Mesenchymal stem cell (in vitro differentiated cells and primary cell): ENCODE results near the gene TDRD9.

Source experiments
- DNase-seq: peaks from one replicate; pipeline ENCODE4 v3.0.0-alpha.2; 2013
- H2AFZ ChIP-seq: one replicate; pipeline ENCODE4 v1.6.1; 2013; ENCODE audit warnings: low read depth, mild to moderate bottlenecking, control low read depth, inconsistent platforms, low read length, moderate library complexity
- H2AK5ac ChIP-seq: 2 replicates; pipeline ENCODE4 v1.6.1; 2013; ENCODE audit warnings: low read length, moderate library complexity, mild to moderate bottlenecking, inconsistent platforms; ENCODE audit not compliant: severe bottlenecking
- H2BK120ac ChIP-seq: one replicate; pipeline ENCODE4 v1.6.1; 2013; ENCODE audit warnings: low read depth, mild to moderate bottlenecking, inconsistent platforms, low read length, moderate library complexity
- H2BK12ac ChIP-seq, 2 experiments: one replicate each; pipeline ENCODE4 v1.6.1; 2013; ENCODE audit warnings: inconsistent platforms in 2 of 2, low read length in 2 of 2, mild to moderate bottlenecking in 2 of 2, moderate library complexity in 2 of 2, control low read depth in 1 of 2
- H2BK15ac ChIP-seq: one replicate; pipeline ENCODE4 v1.6.1; 2013; ENCODE audit warnings: mild to moderate bottlenecking, low read depth, inconsistent platforms; ENCODE audit not compliant: poor library complexity, severe bottlenecking
- H2BK5ac ChIP-seq: 2 replicates; pipeline ENCODE4 v1.6.1; 2013; ENCODE audit warnings: low read depth, mild to moderate bottlenecking, low read length, control low read depth, inconsistent platforms; ENCODE audit not compliant: poor library complexity, severe bottlenecking
- H3K14ac ChIP-seq, 2 experiments: one replicate each; pipeline ENCODE4 v1.6.1; 2013; ENCODE audit warnings: inconsistent platforms in 2 of 2, low read length in 2 of 2, control low read depth in 1 of 2, mild to moderate bottlenecking in 1 of 2, moderate library complexity in 1 of 2
- H3K18ac ChIP-seq, 2 experiments: one replicate each; pipeline ENCODE4 v1.6.1; 2013; ENCODE audit warnings: inconsistent platforms in 2 of 2, low read length in 2 of 2, control low read depth in 1 of 2, low read depth in 1 of 2, mild to moderate bottlenecking in 1 of 2
- H3K23ac ChIP-seq, 2 experiments: one replicate each; pipeline ENCODE4 v1.6.1; 2013; ENCODE audit warnings: inconsistent platforms in 2 of 2, low read length in 2 of 2, mild to moderate bottlenecking in 2 of 2, moderate library complexity in 2 of 2, control low read depth in 1 of 2
- H3K27ac ChIP-seq: 2 replicates; pipeline ENCODE4 v1.5.1; 2013; ENCODE audit warnings: mild to moderate bottlenecking, moderate library complexity, low read length, control low read depth, inconsistent platforms; ENCODE audit not compliant: poor library complexity, severe bottlenecking
- H3K27me3 ChIP-seq, 2 experiments: 2 replicates each; pipeline versions ENCODE4 v1.6.1 to v1.7.0; 2013; ENCODE audit warnings: low read length in 2 of 2, mild to moderate bottlenecking in 2 of 2, moderate library complexity in 2 of 2, control low read depth in 1 of 2, inconsistent platforms in 1 of 2; ENCODE audit not compliant: control insufficient read depth in 1 of 2, insufficient read depth in 1 of 2
- H3K36me3 ChIP-seq, 2 experiments: 2 replicates each; pipeline versions ENCODE4 v1.6.1 to v1.7.0; 2013; ENCODE audit warnings: low read length in 2 of 2, control low read depth in 1 of 2, inconsistent platforms in 1 of 2, low read depth in 1 of 2, mild to moderate bottlenecking in 1 of 2; ENCODE audit not compliant: insufficient read depth in 2 of 2, control insufficient read depth in 1 of 2
- H3K4ac ChIP-seq, 2 experiments: one replicate each; pipeline ENCODE4 v1.6.1; 2013; ENCODE audit warnings: inconsistent platforms in 2 of 2, low read length in 2 of 2, mild to moderate bottlenecking in 2 of 2, moderate library complexity in 2 of 2, control low read depth in 1 of 2, low read depth in 1 of 2
- H3K4me1 ChIP-seq: 2 replicates; pipeline ENCODE4 v1.6.1; 2013; ENCODE audit warnings: low read depth, low read length, control low read depth; ENCODE audit not compliant: control insufficient read depth, insufficient read depth
- H3K4me2 ChIP-seq: 2 replicates; pipeline ENCODE4 v1.6.1; 2013; ENCODE audit warnings: low read length, mild to moderate bottlenecking, inconsistent platforms; ENCODE audit not compliant: poor library complexity, severe bottlenecking
- H3K4me3 ChIP-seq, 2 experiments: 2 replicates each; pipeline versions ENCODE4 v1.5.1 to v1.7.0; 2013; ENCODE audit warnings: low read length in 2 of 2, mild to moderate bottlenecking in 2 of 2, control low read depth in 1 of 2, low read depth in 1 of 2; ENCODE audit not compliant: insufficient read depth in 1 of 2
- H3K79me1 ChIP-seq: replicated peaks from 2 replicates; pipeline ENCODE4 v1.6.1; 2013; ENCODE audit warnings: mild to moderate bottlenecking, control low read depth, low read length, inconsistent platforms; ENCODE audit not compliant: poor library complexity, severe bottlenecking
- H3K9ac ChIP-seq: 2 replicates; pipeline ENCODE4 v1.7.0; 2013; ENCODE audit warnings: mild to moderate bottlenecking, low read length, moderate library complexity
- H3K9me3 ChIP-seq: 2 replicates; pipeline ENCODE4 v1.7.0; 2013; ENCODE audit warnings: mild to moderate bottlenecking, low read length; ENCODE audit not compliant: control insufficient read depth
- H4K8ac ChIP-seq: one replicate; pipeline ENCODE4 v1.6.1; 2013; ENCODE audit warnings: inconsistent platforms, mild to moderate bottlenecking, low read length, moderate library complexity
- H4K91ac ChIP-seq: one replicate; pipeline ENCODE4 v1.6.1; 2013; ENCODE audit warnings: mild to moderate bottlenecking, low read length, inconsistent platforms
- WGBS: methylation state at CpG from one replicate; pipeline ENCODE4 v1.1.7; 2013; ENCODE audit warnings: mixed read lengths; 5-methylcytosine and 5-hydroxymethylcytosine counted together

Gene TDRD9

GRCh38 chr14:104091061-104091926 is 163.0 kb downstream of the TDRD9 start:
- H2AFZ ChIP-seq: no peak overlapping the region
- no peak overlapping the region for H2AK5ac ChIP-seq
- peaks cover 2% of the 10 kb centered on the region for H3K4me1 ChIP-seq
- H3K27me3 ChIP-seq: peaks cover 8 to 44% of the 10 kb centered on the region in 2 experiments
- 75% methylated on average over 26 of the region's 26 CpGs for WGBS
- no peak overlapping the region for H3K14ac ChIP-seq
- H3K9me3 ChIP-seq: no peaks in the 10 kb centered on the region
- H2BK12ac ChIP-seq: no peak overlapping the region
- H2BK15ac ChIP-seq: no peak overlapping the region
- no peak overlapping the region for H4K8ac ChIP-seq
- no peak overlapping the region for H3K4me2 ChIP-seq
- H3K36me3 ChIP-seq: no peaks in the 10 kb centered on the region
- H3K79me1 ChIP-seq: no peaks in the 10 kb centered on the region
- no peak overlapping the region for H2BK5ac ChIP-seq
- no peak overlapping the region for H3K23ac ChIP-seq
- no peak for DNase-seq
- no peak overlapping the region for H3K4ac ChIP-seq
- H3K9ac ChIP-seq: no peak overlapping the region
- H2BK120ac ChIP-seq: no peak overlapping the region
- H3K18ac ChIP-seq: no peak overlapping the region
- no peak overlapping the region for H3K27ac ChIP-seq
- H3K4me3 ChIP-seq: no peak overlapping the region
- H4K91ac ChIP-seq: no peak overlapping the region

GRCh38 chr14:104091927-104092771 is 163.9 kb downstream of the TDRD9 start:
- H3K9me3 ChIP-seq: no peaks in the 10 kb centered on the region
- H3K4me1 ChIP-seq: peaks cover 2% of the 10 kb centered on the region
- no peak overlapping the region for H3K23ac ChIP-seq
- H3K4me2 ChIP-seq: no peak overlapping the region
- H4K91ac ChIP-seq: no peak overlapping the region
- no peak overlapping the region for H2BK12ac ChIP-seq
- H2AFZ ChIP-seq: no peak overlapping the region
- no peak overlapping the region for H2BK15ac ChIP-seq
- 88% methylated on average over 23 of the region's 23 CpGs for WGBS
- peaks cover 7 to 41% of the 10 kb centered on the region in 2 experiments for H3K27me3 ChIP-seq
- H3K4me3 ChIP-seq: no peak overlapping the region
- H3K4ac ChIP-seq: no peak overlapping the region
- H3K27ac ChIP-seq: no peak overlapping the region
- H3K9ac ChIP-seq: no peak overlapping the region
- no peak overlapping the region for H2BK120ac ChIP-seq
- no peak for DNase-seq
- no peak overlapping the region for H3K14ac ChIP-seq
- H3K79me1 ChIP-seq: no peaks in the 10 kb centered on the region
- no peak overlapping the region for H2AK5ac ChIP-seq
- no peak overlapping the region for H2BK5ac ChIP-seq
- H3K18ac ChIP-seq: no peak overlapping the region
- H3K36me3 ChIP-seq: no peaks in the 10 kb centered on the region
- no peak overlapping the region for H4K8ac ChIP-seq

- no peak overlapping the region for H3K4ac ChIP-seq
- 85% methylated on average over 11 of the region's 11 CpGs for WGBS
These were observed 164.7 kb downstream of the TDRD9 start for GRCh38 chr14:104092931-104093365.

More at GRCh38 chr14:104092931-104093365, 164.7 kb downstream of the TDRD9 start:
- no peak for DNase-seq
- Histone ChIP-seq H3K4me3 (no peak overlapping the region), H4K8ac (no peak overlapping the region), H3K27me3 (peaks cover 5 to 34% of the 10 kb centered on the region in 2 experiments), H3K36me3 (no peaks in the 10 kb centered on the region), H3K27ac (no peak overlapping the region), H2BK120ac (no peak overlapping the region), H3K4me2 (no peak overlapping the region), H3K9me3 (no peaks in the 10 kb centered on the region), H4K91ac (no peak overlapping the region), H3K9ac (no peak overlapping the region), H3K4me1 (peaks cover 2% of the 10 kb centered on the region), H2AK5ac (no peak overlapping the region), H2BK12ac (no peak overlapping the region), H2BK5ac (no peak overlapping the region), H3K23ac (no peak overlapping the region), H3K79me1 (no peaks in the 10 kb centered on the region), H3K18ac (no peak overlapping the region), H3K14ac (no peak overlapping the region), H2BK15ac (no peak overlapping the region), H2AFZ (no peak overlapping the region)
